Uterus (tissue), 4 donors: Measurements from ENCODE around the gene TRIP10. TPM values are rescaled to one million over a fixed set of nuclear protein-coding genes. Genes with fewer than 3 reads are reported as not detected.

Source experiments
- DNase-seq, 2 donors: peaks; one replicate each; pipeline ENCODE4 v3.0.0-alpha.2; 2019 to 2020
- H3K27ac ChIP-seq, 2 donors: fragments of 200-600 bp; sonication (generic); 1 replicate in 1 of 2; 2 replicates in 1 of 2; pipeline ENCODE4 v1.5.1; 2016 to 2018
- H3K27me3 ChIP-seq, 2 donors: fragments of 200-600 bp; sonication (generic); one replicate each; pipeline ENCODE4 v1.5.1; 2018 to 2019; ENCODE audit warnings: control low read depth in 1 of 2
- H3K36me3 ChIP-seq, 2 donors: fragments of 200-600 bp; sonication (generic); one replicate each; pipeline ENCODE4 v1.5.1; 2019; ENCODE audit warnings: control low read depth in 1 of 2
- H3K4me1 ChIP-seq, 2 donors: fragments of 200-600 bp; sonication (generic); one replicate each; pipeline ENCODE4 v1.5.1; 2018 to 2019; ENCODE audit warnings: control low read depth in 1 of 2
- H3K4me3 ChIP-seq, 2 donors: fragments of 200-600 bp; sonication (generic); 1 replicate in 1 of 2; 2 replicates in 1 of 2; pipeline ENCODE4 v1.5.1; 2018 to 2019; ENCODE audit warnings: mild to moderate bottlenecking in 1 of 2
- H3K9me3 ChIP-seq, 2 donors: fragments of 200-600 bp; sonication (generic); one replicate each; pipeline ENCODE4 v1.5.1; 2019; ENCODE audit warnings: control low read depth in 1 of 2
- POLR2A ChIP-seq, 2 donors: fragments of 450-650 bp; IDR thresholded peaks; one replicate each; pipeline ENCODE4 v1.6.1; 2016; ENCODE audit warnings: antibody characterized with exemption in 2 of 2, mild to moderate bottlenecking in 1 of 2, moderate library complexity in 1 of 2
- intact Hi-C: fragments of 100-400 bp; cut with DNase I; formaldehyde crosslinking; loops from one replicate; pipeline ENCODE4 v1.15.1; 2023; ENCODE audit warnings: low total_unique reads
- total RNA-seq, 4 donors: library from RNA; depleted of rRNA in 3 of 4; stranded (reverse); fragments of >200 nt in 3 of 4; gene quantifications; one replicate each; pipeline versions ENCODE4 v1.1.0 to v1.2.4, GENCODE V29; 2014 to 2023
- TF ChIP-seq, protein P1 (sequence below), 4 experiments: fragments of 200-600 bp in 2 of 4; fragments of 450-650 bp in 2 of 4; sonication (generic) in 2 of 4; IDR thresholded peaks; one replicate each; pipeline ENCODE4 v1.5.1; 2016 to 2019; ENCODE audit warnings: antibody characterized with exemption in 4 of 4, mild to moderate bottlenecking in 2 of 4, moderate library complexity in 1 of 4
- donor health status: DM: yes; HTN: yes; CAD: no.

TRIP10 gene
- total RNA-seq, 4 donors from 2014 or later, result 36.0 to 144 (median 48.2) TPM

DNA sequence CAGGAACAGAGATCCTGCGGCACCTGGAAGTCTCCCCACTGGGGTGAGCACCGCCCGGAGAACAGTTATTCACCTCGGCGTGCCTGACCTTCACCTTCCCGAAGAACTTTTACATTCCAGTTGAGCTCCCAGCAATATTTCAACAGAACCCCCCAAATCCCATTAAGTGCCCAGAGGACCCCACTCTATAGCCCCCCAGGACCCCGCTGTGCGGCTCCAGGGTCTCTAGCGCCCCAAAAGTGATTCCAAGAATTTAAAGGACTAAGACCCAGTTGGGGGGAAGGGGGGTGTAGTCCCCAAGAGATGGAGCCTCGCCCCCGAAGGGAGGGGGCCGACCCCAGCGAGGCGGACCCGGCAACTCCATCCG is 2.6 kb upstream of the TRIP10 start:
- H3K36me3 ChIP-seq, result no peaks in the 10 kb centered on the region
- H3K27me3 ChIP-seq, result no peaks in the 10 kb centered on the region
- TF ChIP-seq POLR2A (IDR thresholded peaks at IDR 0.05), result no peak
- TF ChIP-seq, protein P1, sequence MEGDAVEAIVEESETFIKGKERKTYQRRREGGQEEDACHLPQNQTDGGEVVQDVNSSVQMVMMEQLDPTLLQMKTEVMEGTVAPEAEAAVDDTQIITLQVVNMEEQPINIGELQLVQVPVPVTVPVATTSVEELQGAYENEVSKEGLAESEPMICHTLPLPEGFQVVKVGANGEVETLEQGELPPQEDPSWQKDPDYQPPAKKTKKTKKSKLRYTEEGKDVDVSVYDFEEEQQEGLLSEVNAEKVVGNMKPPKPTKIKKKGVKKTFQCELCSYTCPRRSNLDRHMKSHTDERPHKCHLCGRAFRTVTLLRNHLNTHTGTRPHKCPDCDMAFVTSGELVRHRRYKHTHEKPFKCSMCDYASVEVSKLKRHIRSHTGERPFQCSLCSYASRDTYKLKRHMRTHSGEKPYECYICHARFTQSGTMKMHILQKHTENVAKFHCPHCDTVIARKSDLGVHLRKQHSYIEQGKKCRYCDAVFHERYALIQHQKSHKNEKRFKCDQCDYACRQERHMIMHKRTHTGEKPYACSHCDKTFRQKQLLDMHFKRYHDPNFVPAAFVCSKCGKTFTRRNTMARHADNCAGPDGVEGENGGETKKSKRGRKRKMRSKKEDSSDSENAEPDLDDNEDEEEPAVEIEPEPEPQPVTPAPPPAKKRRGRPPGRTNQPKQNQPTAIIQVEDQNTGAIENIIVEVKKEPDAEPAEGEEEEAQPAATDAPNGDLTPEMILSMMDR (IDR thresholded peaks at IDR 0.05), result no peak
- DNase-seq, result no peak
- peak overlapping the region; percentile 96 to 98 for H3K27ac ChIP-seq
- intact Hi-C loops, result no loop called here
- no peaks in the 10 kb centered on the region for H3K9me3 ChIP-seq
- peaks cover 0 to 21% of the 10 kb centered on the region in 2 donors for H3K4me1 ChIP-seq
- H3K4me3 ChIP-seq, result peak overlapping the region; percentile 82

DNA sequence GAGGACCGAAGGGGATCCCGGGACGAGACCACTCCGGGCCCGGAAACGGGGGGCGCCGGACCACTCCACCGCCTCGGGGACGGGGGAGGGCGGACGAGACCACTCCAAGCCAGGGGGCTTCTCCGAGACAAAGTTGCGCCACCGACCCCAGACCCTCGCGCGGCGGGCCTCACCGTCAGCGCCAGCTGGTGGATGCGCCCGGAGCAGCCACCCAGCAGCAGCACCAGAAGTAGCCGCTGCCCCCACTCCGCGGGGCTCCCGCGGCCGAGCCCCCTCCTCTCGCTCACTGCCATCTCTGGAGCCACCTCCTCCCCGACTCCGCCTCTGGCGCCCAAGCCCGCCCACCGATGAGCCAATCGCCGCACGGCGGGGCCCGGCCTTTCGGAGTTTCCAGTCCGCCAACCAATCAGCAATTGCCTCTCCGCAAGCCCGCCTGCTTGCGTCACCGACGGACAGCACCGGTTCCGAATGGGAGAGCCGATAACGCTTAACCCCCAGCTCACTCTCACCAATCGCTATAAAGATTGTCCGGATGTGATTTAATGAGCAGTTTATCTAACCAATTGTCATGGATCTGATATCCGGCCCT is 2.1 kb upstream of the TRIP10 start, which contains the start of gene GPR108:
TSS of gene GPR108 (minus strand) at position 297 of the 589 bp plus-strand sequence. CDS start at position 293, 4 bp downstream.
- Histone ChIP-seq H3K4me3 (peak within 1 kb of the TSS; percentile 82), H3K9me3 (no peaks in the 10 kb centered on the region), H3K36me3 (no peaks in the 10 kb centered on the region), H3K4me1 (peaks cover 0 to 22% of the 10 kb centered on the region in 2 donors), H3K27ac (peak within 1 kb of the TSS; percentile 98 to 99), H3K27me3 (no peaks in the 10 kb centered on the region)
- intact Hi-C loops, result no loop called here
- peak; percentile 100 for DNase-seq
- TF ChIP-seq, protein P1 (IDR thresholded peaks at IDR 0.05), result peak in 1 of 4 experiments; percentile 13
- TF ChIP-seq POLR2A (IDR thresholded peaks at IDR 0.05), result peak; percentile 43 to 82

DNA sequence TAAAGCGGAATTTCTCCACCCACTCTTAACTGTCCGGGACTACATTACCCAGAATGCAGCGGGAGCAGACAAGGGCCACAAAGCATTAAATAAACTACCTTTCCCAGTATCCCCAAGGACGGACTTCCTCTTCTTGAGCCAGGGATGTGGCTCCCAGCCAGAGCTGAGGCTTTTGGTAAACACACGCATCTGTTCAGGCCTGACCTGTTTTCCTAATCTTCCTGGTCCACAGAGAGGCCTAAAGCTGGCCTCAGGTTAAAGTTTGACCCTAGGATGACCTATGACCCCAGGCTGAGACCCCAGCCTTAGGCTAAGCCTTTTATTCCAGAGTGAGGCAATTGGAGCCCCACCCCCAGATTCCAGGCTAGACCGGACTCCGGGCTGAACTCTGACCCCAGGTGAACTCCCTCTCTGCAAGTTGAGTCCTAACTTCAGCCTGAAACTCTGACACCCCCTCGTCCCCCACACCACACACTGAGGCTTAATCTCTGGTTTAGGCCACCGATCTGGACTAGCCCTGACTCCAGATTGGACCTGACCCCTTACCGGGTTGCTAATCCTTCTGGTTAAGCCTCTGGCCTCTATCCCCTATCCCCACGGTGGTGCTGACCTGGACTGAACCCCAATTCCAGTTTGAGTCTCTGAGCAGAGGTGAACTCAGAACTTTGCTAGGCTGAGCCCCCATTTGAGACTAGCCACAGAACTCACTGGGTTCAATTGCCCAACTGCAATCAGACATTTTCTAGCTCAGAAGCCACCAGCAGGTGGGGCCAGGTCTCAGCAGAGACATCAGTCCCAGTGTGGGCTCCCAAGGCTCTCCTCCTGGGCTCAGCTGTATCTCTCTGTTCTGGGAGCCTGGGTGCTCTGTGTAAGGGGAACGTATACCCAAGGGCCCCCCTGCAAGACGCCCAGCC is 1.4 kb upstream of the TRIP10 start:
- peak; percentile 12 to 55 for TF ChIP-seq POLR2A (IDR thresholded peaks at IDR 0.05)
- TF ChIP-seq, protein P1 (IDR thresholded peaks at IDR 0.05), result peak; percentile 41 to 66 (median 58)
- Histone ChIP-seq H3K4me1 (peaks cover 0 to 22% of the 10 kb centered on the region in 2 donors), H3K36me3 (no peaks in the 10 kb centered on the region), H3K27ac (peak overlapping the region; percentile 87 to 99), H3K4me3 (peak overlapping the region; percentile 8 to 35), H3K27me3 (no peaks in the 10 kb centered on the region), H3K9me3 (no peaks in the 10 kb centered on the region)
- DNase-seq, result peak; percentile 94 to 99
- intact Hi-C loops, result no loop called here

DNA sequence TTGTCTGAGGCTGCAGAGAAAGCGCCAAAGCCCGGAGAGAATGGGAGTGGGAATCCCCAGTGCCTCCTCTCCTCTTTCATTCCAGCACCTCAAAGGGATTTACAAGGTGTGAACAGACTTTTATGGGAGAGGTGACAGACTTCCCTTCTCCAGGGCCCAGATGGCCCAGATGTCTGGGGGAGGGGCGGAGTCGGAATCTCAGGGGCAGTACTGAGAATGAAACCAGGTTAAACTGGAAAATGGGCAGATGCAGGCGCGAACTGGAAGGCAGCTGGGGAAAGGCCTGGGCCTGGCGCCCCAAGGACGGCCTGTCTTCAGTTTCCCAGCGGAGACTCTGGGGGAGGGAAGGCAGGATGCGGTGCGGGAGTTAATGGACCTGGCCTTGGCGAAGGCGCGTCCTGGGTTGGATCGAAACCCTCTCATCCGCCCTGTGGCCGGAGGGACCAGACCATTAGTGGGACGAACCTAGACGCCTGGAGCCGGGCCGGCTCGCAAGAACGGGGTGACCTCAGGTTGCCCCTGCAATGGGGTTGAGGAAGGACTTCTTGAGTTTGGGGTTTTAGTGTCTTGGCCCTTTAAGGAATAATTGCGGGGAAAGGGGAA is 592 bp upstream of the TRIP10 start:
- H3K36me3 ChIP-seq, result no peaks in the 10 kb centered on the region
- TF ChIP-seq POLR2A (IDR thresholded peaks at IDR 0.05), result peak in 1 of 2 donors; percentile 21
- TF ChIP-seq, protein P1 (IDR thresholded peaks at IDR 0.05), result no peak
- intact Hi-C loops, result no loop called here
- peak; percentile 63 to 64 for DNase-seq
- peaks cover 0 to 22% of the 10 kb centered on the region in 2 donors for H3K4me1 ChIP-seq
- peak overlapping the region; percentile 87 to 99 for H3K27ac ChIP-seq
- no peaks in the 10 kb centered on the region for H3K27me3 ChIP-seq
- H3K9me3 ChIP-seq, result no peaks in the 10 kb centered on the region
- peak overlapping the region; percentile 30 to 35 for H3K4me3 ChIP-seq
